HG02678 (cell line): Measurements from ENCODE around the gene LPIN1.

Source experiments
- ATAC-seq: cut with Tn5 transposase; IDR thresholded peaks from one replicate; pipeline ENCODE4 v1.9.1; 2021; ENCODE audit warnings: mild to moderate bottlenecking, moderate library complexity; ENCODE audit not compliant: unreplicated experiment

The LPIN1 gene

GRCh38 chr2:11743366-11743765 lies 3.1 kb upstream of the LPIN1 start:
- ATAC-seq: no peak

DNA sequence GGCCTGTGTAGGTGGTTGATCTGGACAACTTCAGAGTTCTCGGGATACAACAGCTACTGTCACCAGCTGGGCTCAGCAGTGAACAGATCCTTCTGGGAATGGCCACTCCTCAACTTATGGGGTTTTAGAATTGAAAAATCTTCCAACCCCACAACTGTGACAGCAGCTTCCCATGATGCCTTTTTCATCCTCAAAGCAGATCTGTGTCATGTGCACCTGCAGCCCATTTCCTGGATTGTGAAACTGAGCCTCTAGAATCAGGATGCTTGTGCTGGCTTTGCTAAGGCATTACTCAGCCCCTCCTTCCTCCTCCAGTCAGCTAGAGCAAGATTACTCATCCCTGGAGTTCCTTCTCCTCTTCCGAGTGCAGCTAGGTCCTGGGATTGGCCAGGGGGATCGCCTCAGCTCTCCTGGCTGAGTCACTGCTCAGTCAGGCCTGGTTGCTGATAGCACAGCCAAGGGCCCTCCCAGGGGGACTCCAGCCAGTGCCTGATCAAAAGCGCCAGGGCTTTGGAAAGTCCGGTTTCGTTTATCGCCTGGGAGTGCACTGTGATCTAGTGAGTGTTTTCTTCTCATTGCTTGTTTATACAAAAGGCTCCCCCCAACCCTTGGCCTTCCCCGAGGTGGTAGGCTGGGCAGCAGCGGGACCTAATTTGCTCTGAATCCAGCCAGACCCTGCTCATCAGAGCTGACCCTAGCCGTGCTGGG lies 2.4 kb upstream of the LPIN1 start:
- peak; percentile 41 for ATAC-seq

DNA sequence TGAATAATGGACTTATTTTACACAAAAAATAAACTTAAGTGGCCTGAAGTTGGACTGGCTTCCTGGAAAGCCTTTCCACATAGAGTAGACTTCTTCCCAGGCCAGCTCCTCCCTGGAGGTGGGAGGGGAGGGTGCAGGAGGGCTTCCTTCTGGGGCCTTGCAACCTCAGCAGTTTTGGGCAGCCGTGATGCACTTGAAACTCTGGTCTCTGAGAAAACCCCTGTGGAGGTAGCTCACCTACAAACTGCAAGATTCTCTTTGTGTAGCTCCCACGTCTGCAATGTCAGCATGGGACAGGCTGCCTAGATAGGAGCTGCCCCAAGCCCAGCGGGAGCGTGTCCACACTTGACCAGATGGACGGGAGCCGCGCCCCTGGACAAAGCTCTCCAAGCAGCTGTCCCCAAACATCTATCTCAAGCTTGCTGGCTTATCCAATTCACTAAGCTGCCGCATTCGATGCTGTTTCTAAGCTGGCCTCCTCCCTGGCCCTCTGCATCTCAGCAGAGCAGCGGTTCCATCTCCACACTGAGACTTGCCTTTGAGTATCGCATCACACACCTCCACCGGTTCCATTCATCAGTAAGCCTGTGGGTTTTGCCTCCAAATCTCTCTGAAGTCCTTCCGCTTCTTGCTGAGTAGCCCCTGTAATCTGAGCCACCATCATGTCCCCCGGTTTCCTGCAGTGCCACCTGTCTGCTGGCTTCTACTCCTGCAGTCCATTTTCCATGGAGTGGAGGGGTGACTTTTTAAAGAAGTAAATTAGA lies 1.6 kb upstream of the LPIN1 start:
- no peak for ATAC-seq

DNA sequence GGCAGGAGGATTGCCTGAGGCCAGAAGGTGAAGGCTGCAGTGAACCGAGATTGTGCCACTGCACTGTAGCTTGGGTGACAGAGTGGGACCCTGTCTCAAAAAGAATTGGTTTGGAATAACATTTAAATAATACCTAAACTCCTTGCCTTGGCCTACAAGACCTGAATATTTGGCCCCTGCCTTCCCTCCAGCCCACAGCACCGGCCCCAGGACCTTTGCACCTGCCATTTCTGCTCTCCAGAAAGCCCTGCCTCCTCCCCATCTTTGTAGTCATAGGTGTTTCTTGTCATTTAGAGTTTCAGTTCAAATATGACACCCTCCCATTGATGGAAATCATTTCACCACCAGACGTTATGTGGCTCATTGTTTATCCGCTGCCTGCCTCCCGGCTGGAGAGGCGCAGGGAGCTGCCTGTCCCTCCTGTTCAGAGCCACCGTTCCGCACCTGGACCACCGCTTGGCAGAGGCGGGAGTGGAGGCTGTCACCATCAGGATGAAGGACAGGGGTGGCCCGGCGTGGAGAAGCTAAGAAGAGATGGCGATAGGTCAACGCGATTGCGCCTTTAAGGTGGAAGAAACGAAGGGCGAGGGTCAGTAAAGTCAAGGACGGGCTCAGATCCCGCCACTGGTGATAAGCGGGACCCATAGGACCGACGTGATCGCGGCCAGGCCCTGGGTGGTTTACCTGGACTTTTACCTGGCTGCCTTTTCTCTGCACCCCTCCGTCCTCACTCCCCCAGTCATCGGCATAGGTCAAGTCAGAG lies 638 bp upstream of the LPIN1 start:
- no peak for ATAC-seq

DNA sequence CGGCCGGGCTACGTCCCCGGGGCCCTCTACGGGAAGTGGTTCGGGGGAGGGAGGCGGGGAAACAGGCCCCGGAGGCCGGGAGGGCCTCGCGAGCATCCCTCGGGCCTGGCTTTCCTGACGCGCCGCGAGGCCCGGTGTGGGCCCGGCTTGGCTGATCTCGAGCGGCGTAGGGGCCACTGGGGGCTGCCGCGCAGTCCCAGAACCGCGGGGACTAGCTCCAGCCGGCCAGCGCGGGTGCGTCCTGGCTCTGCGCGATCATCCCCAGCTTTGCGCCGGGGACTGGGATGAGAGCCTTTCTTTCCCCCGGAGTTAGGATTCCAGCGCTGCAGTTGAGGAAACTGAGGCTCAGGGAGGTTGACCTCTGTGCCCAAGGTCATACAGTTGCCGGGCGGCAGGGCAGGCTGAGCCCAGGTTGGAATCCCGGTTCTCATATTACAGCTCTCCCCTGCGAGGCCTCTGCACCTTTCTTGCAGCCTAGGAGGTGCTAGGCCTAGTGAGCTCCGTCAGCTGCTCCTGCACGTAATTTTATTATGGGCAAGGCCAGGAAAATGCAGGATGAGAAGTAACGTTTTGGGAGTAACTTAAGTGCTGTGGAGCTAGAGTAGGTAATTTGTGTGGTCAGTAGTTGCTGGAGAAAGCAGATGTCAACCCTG lies 501 bp downstream of the LPIN1 start:
- ATAC-seq: no peak

- no peak for ATAC-seq
These were observed 1.8 kb downstream of the LPIN1 start for GRCh38 chr2:11748018-11748860.

DNA sequence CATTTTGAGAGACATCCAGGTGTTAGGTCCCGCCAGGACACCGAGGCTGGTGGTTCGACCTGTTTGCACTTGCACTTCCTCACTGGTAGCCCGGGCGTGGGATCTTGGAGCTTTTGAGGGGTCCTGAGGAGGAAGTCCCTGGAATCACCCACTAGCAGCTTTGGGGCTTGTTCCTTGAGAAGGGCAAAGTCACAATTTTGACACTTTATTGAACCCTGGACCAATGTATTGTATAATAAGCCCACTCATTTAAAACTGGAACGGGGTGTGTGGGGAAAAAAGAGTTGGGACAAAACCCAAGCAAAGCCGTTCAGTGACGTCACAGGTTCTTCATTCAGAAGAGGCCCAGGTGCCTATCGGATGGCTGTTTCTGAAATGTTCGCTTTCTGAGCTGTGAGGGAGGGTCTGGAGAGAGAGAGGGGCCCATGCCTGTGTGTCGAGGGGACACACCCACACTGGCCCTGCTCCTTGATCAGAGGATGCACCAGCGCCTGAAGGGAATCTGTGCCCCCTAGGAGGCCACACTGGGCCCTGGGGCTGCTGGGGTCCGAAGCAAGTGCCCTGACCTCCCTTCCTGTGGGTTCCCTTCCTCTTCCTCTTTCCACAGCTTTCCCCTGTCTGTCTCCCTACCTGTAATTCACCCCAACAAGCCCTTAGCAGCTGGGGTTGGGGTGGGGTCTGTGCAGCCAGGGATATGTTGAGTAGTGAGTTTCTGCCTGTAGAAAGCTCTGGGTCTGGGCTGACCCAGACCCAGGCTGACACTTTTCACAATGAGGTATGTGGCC lies 2.6 kb downstream of the LPIN1 start:
- no peak for ATAC-seq

DNA sequence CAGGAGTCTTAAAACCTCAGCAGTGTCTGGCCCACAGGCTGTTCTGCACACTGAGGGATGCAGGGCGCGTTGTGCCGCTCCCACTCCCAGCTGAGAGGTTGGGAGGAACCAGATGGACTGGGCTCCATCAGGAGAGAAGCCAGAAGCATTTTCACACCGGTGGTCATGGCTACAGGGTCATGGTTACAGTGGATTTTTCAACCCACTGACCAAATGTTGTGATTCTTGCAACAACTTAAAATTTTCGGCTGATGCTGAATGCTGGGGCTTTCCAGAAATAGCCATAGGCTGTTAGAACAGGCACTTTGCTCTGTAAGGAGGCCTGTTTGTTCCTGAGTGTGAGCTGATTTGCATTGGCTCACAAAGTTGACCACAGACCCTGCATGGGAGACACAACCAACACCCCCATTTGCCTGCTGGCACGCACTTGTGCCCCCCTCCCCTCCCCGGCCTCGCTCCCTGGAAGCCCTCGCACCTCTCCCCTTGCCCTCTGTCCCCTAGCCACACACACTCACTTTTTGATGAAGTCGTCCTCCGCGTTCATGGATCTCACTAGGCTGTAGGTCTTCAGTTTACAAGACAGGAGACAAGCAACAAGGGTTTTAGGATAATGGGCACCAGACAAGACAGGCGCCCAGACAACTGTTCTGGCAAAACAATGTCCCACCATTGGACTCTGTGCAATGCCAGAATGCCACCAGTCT lies 3.4 kb downstream of the LPIN1 start:
- ATAC-seq: peak; percentile 20

GRCh38 chr2:11750422-11750821 lies 4.0 kb downstream of the LPIN1 start:
- peak; percentile 39 for ATAC-seq

GRCh38 chr2:11750917-11751316 lies 4.5 kb downstream of the LPIN1 start:
- no peak for ATAC-seq

DNA sequence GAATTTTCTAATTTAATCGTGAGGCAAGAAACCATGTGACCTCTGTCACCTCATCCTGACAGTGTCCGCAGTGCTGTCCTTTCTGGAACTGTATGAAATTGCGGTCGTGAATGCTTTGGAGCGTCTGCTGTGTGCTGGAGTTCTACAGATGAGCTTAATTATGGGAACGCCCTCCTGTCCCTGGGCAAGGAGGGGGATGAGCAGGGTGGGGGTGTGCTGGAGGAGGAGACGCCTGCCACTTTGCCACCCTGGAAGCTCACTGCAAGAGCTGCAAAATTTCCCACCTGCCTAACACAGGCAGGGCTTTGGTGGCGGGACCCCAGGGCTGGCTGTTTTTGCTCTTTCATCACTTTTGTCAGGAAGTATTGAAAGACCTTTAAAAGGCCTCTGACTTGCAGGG lies 6.5 kb downstream of the LPIN1 start:
- ATAC-seq: no peak

DNA sequence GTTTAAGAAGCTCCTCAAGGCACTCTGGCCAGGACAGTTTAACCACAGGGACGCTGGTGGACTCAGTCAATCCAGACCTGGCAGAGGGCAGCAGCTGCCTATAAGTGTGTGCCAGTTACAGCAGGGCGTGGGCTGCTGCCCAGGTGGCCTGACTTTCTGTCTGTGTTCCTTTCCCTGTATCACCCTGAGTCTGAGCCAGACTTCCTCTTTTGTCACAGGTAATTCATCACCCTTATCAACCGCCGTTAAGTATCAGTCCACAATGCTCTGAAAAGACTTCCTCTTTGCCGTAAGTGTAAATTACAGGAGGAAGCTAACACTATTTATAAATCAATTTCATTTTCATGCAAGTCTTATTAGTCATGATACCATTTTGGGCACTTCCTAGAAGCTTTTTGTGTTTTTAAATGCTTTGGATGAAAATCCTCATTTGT lies 7.0 kb downstream of the LPIN1 start:
- ATAC-seq: peak; percentile 73

GRCh38 chr2:11753886-11754699 lies 7.7 kb downstream of the LPIN1 start:
- ATAC-seq: peak; percentile 28

GRCh38 chr2:11754700-11755015 lies 8.2 kb downstream of the LPIN1 start:
- ATAC-seq: no peak

- no peak for ATAC-seq
These were observed 10.7 kb downstream of the LPIN1 start for GRCh38 chr2:11757101-11757500.

GRCh38 chr2:11758187-11758586 lies 11.8 kb downstream of the LPIN1 start:
- no peak for ATAC-seq

DNA sequence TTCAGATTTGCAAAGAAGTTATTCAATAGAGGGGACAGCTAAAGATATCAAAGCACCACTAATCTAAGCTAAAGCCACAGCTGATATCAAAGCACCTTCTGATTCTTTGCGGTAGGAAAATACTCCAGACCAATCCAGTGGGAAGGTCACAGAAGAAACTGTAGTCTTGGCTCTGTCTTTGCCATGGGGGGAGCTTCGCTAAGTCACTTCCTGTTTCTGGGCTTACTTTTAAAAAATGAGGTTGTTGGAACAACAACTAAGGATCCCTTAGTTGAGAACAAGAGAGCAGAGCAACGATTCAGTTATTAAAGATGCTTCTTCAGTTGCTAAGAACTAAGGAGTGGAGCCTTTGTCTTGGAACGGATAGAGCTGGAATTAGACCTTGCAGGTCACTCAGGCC lies 12.2 kb downstream of the LPIN1 start:
- ATAC-seq: no peak
